BJ (cell line): Measurements from ENCODE around the gene EDA. TPM values are rescaled to one million over a fixed set of nuclear protein-coding genes. Genes with fewer than 3 reads are reported as not detected.

Experiments used
- CTCF ChIA-PET: fragments of 350-600 bp; formaldehyde crosslinking; extraction: SDS; loops from one replicate; lab custom pipeline; 2021; ENCODE audit warnings: antibody characterized with exemption, inconsistent platforms; lab: Yijun Ruan, JAX
- POLR2A ChIA-PET: fragments of 300-600 bp; sonication (Branson Sonifier 250); formaldehyde crosslinking; extraction: SDS; loops from one replicate; lab custom pipeline; 2021; ENCODE audit warnings: antibody characterized with exemption; lab: Charles Lee
- DNase-seq: peaks from one replicate; pipeline ENCODE4 v3.0.0-alpha.2; 2011; ENCODE audit warnings: low read depth
- H3K27me3 ChIP-seq: 2 replicates; pipeline ENCODE4 v1.6.0; 2011; ENCODE audit warnings: low read length; ENCODE audit not compliant: control insufficient read depth, insufficient read depth
- H3K36me3 ChIP-seq: 2 replicates; pipeline ENCODE4 v1.5.1; 2011; ENCODE audit warnings: low read length; ENCODE audit not compliant: control insufficient read depth, insufficient read depth
- H3K4me3 ChIP-seq: 2 replicates; pipeline ENCODE4 v1.5.1; 2011; ENCODE audit warnings: low read depth, mild to moderate bottlenecking, control low read depth, low read length
- polyA plus RNA-seq: library from polyadenylated mRNA; depleted of rRNA; stranded (reverse); fragments of >200 nt; gene quantifications from 2 replicates; pipeline ENCODE4 v1.2.3, GENCODE V29; 2011
- TF ChIP-seq, protein P1 (sequence below): IDR thresholded peaks from 2 replicates; pipeline ENCODE4 v1.5.1; 2011; ENCODE audit warnings: low read depth, mild to moderate bottlenecking, control low read depth, inconsistent platforms, low read length, moderate library complexity; ENCODE audit not compliant: insufficient read depth

Gene EDA
- polyA plus RNA-seq, 1 experiment: 0.06 TPM

DNA sequence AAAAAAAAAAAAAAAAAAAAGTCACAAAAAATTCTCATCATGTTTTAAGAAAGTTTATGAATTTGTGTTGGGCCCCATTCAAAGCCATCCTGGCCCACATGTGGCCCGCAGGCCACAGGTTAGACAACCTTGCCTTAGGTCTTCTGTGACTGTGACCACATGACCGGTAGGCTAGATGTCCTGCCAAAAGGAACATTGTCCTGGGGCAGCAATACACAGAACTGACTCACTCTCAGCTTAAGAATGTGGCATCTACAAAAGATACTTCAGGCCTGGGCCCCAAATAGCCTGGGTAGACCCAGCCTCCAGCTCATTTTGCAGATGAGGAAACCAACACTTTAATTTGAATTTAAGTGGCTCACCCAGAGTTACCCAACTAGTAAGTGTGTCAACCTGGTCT is 423.8 kb downstream of the EDA start:
- CTCF ChIA-PET: interaction anchor here (0.9 to 1.1 kb wide), 2 partner anchors 56 to 58 kb away, joined by 3 read pairs; no protein-coding TSS in a partner anchor
- Histone ChIP-seq H3K4me3 (no peak overlapping the region), H3K27me3 (no peaks in the 10 kb centered on the region), H3K36me3 (no peaks in the 10 kb centered on the region)
- POLR2A ChIA-PET: interaction anchor here (0.6 kb wide), 1 partner anchor 301 kb away, joined by 7 read pairs; no protein-coding TSS in a partner anchor
- TF ChIP-seq, protein P1, sequence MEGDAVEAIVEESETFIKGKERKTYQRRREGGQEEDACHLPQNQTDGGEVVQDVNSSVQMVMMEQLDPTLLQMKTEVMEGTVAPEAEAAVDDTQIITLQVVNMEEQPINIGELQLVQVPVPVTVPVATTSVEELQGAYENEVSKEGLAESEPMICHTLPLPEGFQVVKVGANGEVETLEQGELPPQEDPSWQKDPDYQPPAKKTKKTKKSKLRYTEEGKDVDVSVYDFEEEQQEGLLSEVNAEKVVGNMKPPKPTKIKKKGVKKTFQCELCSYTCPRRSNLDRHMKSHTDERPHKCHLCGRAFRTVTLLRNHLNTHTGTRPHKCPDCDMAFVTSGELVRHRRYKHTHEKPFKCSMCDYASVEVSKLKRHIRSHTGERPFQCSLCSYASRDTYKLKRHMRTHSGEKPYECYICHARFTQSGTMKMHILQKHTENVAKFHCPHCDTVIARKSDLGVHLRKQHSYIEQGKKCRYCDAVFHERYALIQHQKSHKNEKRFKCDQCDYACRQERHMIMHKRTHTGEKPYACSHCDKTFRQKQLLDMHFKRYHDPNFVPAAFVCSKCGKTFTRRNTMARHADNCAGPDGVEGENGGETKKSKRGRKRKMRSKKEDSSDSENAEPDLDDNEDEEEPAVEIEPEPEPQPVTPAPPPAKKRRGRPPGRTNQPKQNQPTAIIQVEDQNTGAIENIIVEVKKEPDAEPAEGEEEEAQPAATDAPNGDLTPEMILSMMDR: no peak
- DNase-seq: no peak

- Histone ChIP-seq H3K36me3 (no peaks in the 10 kb centered on the region), H3K27me3 (no peaks in the 10 kb centered on the region), H3K4me3 (no peak overlapping the region)
- TF ChIP-seq, protein P1: no peak
- POLR2A ChIA-PET: no interaction called here
- DNase-seq: no peak
- CTCF ChIA-PET: interaction anchor here (1.6 to 2.4 kb wide), 2 partner anchors 11 to 55 kb away, joined by 4 read pairs; no protein-coding TSS in a partner anchor
Measured at GRCh38 chrX:70041993-70042392, 426.1 kb downstream of the EDA start.

GRCh38 chrX:70042399-70043371 is 426.8 kb downstream of the EDA start:
- POLR2A ChIA-PET: no interaction called here
- TF ChIP-seq, protein P1: no peak
- DNase-seq: no peak
- H3K36me3 ChIP-seq: no peaks in the 10 kb centered on the region
- CTCF ChIA-PET: interaction anchor here (1.0 to 2.4 kb wide), 3 partner anchors 10 to 55 kb away, joined by 3 to 4 read pairs (median 4); no protein-coding TSS in a partner anchor
- no peak overlapping the region for H3K4me3 ChIP-seq
- no peaks in the 10 kb centered on the region for H3K27me3 ChIP-seq

- TF ChIP-seq, protein P1: no peak
- POLR2A ChIA-PET: no interaction called here
- DNase-seq: no peak
- H3K4me3 ChIP-seq: no peak overlapping the region
- no peaks in the 10 kb centered on the region for H3K36me3 ChIP-seq
- CTCF ChIA-PET: interaction anchor here (1.0 to 2.4 kb wide), 2 partner anchors 11 to 13 kb away, joined by 3 to 4 read pairs; no protein-coding TSS in a partner anchor
- H3K27me3 ChIP-seq: no peaks in the 10 kb centered on the region
Measured at GRCh38 chrX:70043685-70044084, 427.8 kb downstream of the EDA start.

DNA sequence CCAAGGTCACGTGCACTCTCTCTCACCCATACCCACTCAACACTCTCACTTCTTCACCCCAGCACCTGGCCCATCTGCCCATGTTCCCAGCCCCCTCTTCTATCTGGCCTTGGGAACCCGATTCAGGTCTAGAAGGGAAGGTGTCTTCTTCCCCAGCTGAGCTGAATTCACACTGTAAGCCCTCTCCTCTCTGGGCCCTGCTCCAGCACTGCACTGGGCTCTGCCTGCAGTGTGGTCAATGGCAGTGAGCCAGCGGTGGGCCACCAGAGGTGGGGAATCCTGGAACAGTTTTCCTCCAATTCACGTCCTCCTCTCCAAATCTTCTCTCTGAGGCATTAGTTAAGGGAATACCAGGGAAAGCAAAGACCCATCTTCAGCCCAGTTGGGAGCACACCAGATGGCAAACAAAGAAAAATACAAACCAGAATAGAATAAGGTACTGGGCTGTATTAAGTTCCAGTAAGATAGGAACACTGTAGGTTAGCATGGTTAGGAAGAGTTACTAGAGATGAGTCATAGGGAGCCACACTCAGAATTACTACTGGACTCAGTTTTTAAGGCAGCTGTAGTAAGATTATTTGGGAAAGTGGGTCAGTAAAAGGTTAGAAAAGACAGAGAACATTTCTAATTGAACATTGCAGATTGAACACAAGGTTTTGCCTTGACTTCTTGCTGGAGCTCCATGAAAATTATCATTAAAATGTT is 428.8 kb downstream of the EDA start:
- no peaks in the 10 kb centered on the region for H3K27me3 ChIP-seq
- no peak for DNase-seq
- TF ChIP-seq, protein P1: no peak
- POLR2A ChIA-PET: no interaction called here
- no peaks in the 10 kb centered on the region for H3K36me3 ChIP-seq
- no peak overlapping the region for H3K4me3 ChIP-seq
- CTCF ChIA-PET: no interaction called here
